Neural cell (in vitro differentiated cells): ENCODE data around the gene GALNT11.

ENCODE experiments used
- CTCF ChIP-seq: fragments of 450-650 bp; IDR thresholded peaks from 2 replicates; pipeline ENCODE4 v1.5.1; 2014; ENCODE audit warnings: antibody characterized with exemption, mild to moderate bottlenecking, moderate library complexity; ENCODE audit not compliant: poor library complexity, severe bottlenecking
- EP300 ChIP-seq: fragments of 450-650 bp; conservative IDR thresholded peaks from 2 replicates; pipeline ENCODE4 v1.6.1; 2014; ENCODE audit warnings: antibody characterized with exemption, mild to moderate bottlenecking, moderate library complexity; ENCODE audit not compliant: poor library complexity, severe bottlenecking
- EZH2 ChIP-seq: fragments of 200-600, 300-800 bp; shearing (Covaris generic), sonication (generic); IDR thresholded peaks from 2 replicates; pipeline ENCODE4 v1.6.1; 2014; ENCODE audit warnings: antibody characterized with exemption, low read length, borderline replicate concordance, mild to moderate bottlenecking; ENCODE audit not compliant: insufficient read depth, poor library complexity, severe bottlenecking
- POLR2AphosphoS5 ChIP-seq: IDR thresholded peaks from 2 replicates; pipeline ENCODE4 v1.6.1; 2012
- SMC3 ChIP-seq: fragments of 450-650 bp; conservative IDR thresholded peaks from 2 replicates; pipeline ENCODE4 v1.6.1; 2014; ENCODE audit warnings: antibody characterized with exemption, mild to moderate bottlenecking, moderate library complexity; ENCODE audit not compliant: poor library complexity

- TF ChIP-seq EP300, result no peak
- no peak for TF ChIP-seq SMC3
- TF ChIP-seq CTCF, result no peak
- TF ChIP-seq EZH2, result no peak
- no peak for TF ChIP-seq POLR2AphosphoS5
Observed at GRCh38 chr7:152106990-152107389, 81.5 kb downstream of the GALNT11 start.
